Measurements from ENCODE around the gene PERM1. TPM values are rescaled to one million over a fixed set of nuclear protein-coding genes. Genes with fewer than 3 reads are reported as not detected.
A peak's percentile ranks its signal among the peaks of the same experiment; 100 is the strongest.

PERM1 gene
- total and polyA plus RNA-seq, 2 of the 8 experiments (the other 6 are each of a cell fraction or from before 2014, with no cell fraction given) = not detected

DNA sequence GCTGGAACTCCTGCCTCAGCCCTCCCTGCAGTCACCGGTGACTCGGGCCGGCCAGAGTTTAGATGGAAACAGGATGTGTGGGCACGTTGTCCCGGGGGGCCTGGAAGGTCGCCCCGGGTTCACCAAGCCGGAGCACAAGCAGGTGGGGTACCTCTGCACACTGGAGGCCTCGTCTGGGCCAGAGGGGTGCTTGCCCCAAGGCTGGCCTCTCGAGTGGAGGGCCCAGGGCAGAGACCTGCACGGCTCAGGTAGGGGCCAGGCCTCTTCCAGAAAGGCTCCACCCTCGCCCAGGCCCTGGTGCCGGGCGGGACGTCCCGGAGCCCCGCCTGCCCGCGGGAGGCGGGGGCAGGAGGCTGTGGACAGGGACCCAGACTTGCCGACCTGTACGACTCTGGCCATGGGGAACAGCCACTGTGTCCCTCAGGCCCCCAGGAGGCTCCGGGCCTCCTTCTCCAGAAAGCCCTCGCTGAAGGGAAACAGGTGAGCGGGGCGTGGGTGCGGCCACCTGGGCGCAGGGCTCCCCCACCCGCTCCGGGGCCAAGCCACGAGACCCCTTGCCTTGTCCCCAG lies 15.7 kb downstream of the PERM1 start, which contains the start of gene PLEKHN1:
PLEKHN1 (plus strand) TSS at position 348 of the 569 bp plus-strand sequence; CDS start at position 398, 50 bp downstream.
- Histone ChIP-seq H4K5ac (ENCODE audit: insufficient read length, low read depth, low read length) (no peak within 1 kb of the TSS), H3K27ac (ENCODE audit: low read depth, low read length) (no peak within 1 kb of the TSS), H4K20me1 (replicated peaks in 1 of 2; ENCODE audit: control insufficient read depth in 1 of 2, insufficient read depth in 2 of 2, low read length in 2 of 2) (peaks cover 0 to 36% of the 10 kb centered on the region in 2 experiments), H3K4me1 (replicated peaks in 1 of 4; ENCODE audit: control insufficient read depth in 3 of 4, insufficient read depth in 4 of 4, low read length in 3 of 4) (peaks cover 0 to 16% (median 9%) of the 10 kb centered on the region in 4 experiments; a peak in 5 of 7 replicates), H3K9me3 (ENCODE audit: insufficient read depth in 2 of 2, low read depth in 1 of 2, low read length in 1 of 2) (no peaks in the 10 kb centered on the region), H4K91ac (replicated peaks; ENCODE audit: insufficient read length, low read length) (peak within 1 kb of the TSS; percentile 93), H3K4ac (replicated peaks; ENCODE audit: insufficient read length, low read depth, low read length) (peak within 1 kb of the TSS; percentile 85), H3K14ac (ENCODE audit: insufficient read length) (no peak within 1 kb of the TSS), H2BK5ac (ENCODE audit: low read depth, low read length) (no peak within 1 kb of the TSS; the same call in 1 of the 2 replicates), H3K27me3 (replicated peaks in 1 of 4; ENCODE audit: control insufficient read depth in 3 of 4, extremely low read depth in 1 of 4, insufficient read depth in 3 of 4, low read length in 3 of 4) (peaks cover 11 to 66% (median 58%) of the 10 kb centered on the region in 4 experiments), H2AK5ac (ENCODE audit: low read depth, low read length) (no peak within 1 kb of the TSS), H3K79me1 (ENCODE audit: low read depth, low read length) (no peaks in the 10 kb centered on the region; the same call in 1 of the 2 replicates), H3K23me2 (ENCODE audit: low read depth, low read length) (peaks cover 13% of the 10 kb centered on the region; the same call in 1 of the 2 replicates), H3K4me3 (ENCODE audit: extremely low read depth in 1 of 4, insufficient read depth in 2 of 4, low read depth in 3 of 4, low read length in 4 of 4) (peak within 1 kb of the TSS; percentile 38 to 70 (median 48)), H3K36me3 (ENCODE audit: control insufficient read depth in 2 of 4, insufficient read depth in 4 of 4, low read length in 3 of 4) (peaks cover 0 to 19% (median 10%) of the 10 kb centered on the region in 4 experiments; a peak in 7 of 8 replicates), H3K4me2 (ENCODE audit: insufficient read depth in 1 of 2, low read depth in 2 of 2, low read length in 2 of 2) (peak within 1 kb of the TSS; percentile 83 to 99), H2BK120ac (replicated peaks; ENCODE audit: low read depth, low read length) (no peak within 1 kb of the TSS), H2BK20ac (ENCODE audit: low read length) (no peak within 1 kb of the TSS), H2BK12ac (ENCODE audit: low read depth, low read length) (0 out of 2 replicates have a peak within 1 kb of the TSS, but pooled peaks have one; percentile 84), H3K56ac (replicated peaks; ENCODE audit: insufficient read length, low read depth, low read length) (no peak within 1 kb of the TSS), H3K23ac (ENCODE audit: insufficient read length) (no peak within 1 kb of the TSS), H3K79me2 (ENCODE audit: control insufficient read depth in 1 of 2, insufficient read depth in 2 of 2, low read length in 2 of 2) (peaks cover 0 to 3% of the 10 kb centered on the region in 2 experiments; a peak in 1 of 4 replicates), H2BK15ac (ENCODE audit: low read length) (no peak within 1 kb of the TSS), H3K9ac (replicated peaks in 1 of 4; ENCODE audit: extremely low read depth in 1 of 4, low read depth in 3 of 4, low read length in 3 of 4) (peak within 1 kb of the TSS in 1 of 4 experiments; percentile 70; a peak in 3 of 7 replicates), H2AFZ (ENCODE audit: low read length) (no peak within 1 kb of the TSS; the same call in 1 of the 2 replicates), H3K18ac (ENCODE audit: extremely low read depth, low read length) (peak within 1 kb of the TSS; percentile 95), H4K8ac (ENCODE audit: extremely low read depth, insufficient read depth, low read length) (peak within 1 kb of the TSS; percentile 86)
- DNase-seq (ENCODE audit: low read depth in 1 of 2, low spot score in 2 of 2) (peak in 1 of 2 experiments; percentile 79), FAIRE-seq (no peak)
- CTCF ChIA-PET (ENCODE audit: partially characterized antibody) = interaction anchor here (0.5 to 1.1 kb wide), 5 partner anchors 14 to 275 kb away, joined by 3 to 6 read pairs (median 4); no protein-coding TSS in a partner anchor
- 21% methylated on average over 24 of the region's 31 CpGs; no CpG with 5 or more reads in 1 of the 2 experiments for WGBS, 2 experiments (ENCODE audit: extremely low coverage in 1 of 2, insufficient coverage in 1 of 2, insufficient read length in 1 of 2, insufficient replicate concordance in 2 of 2, low coverage in 1 of 2, low lambda C conversion rate in 2 of 2, missing lambda C conversion rate in 1 of 2)
- POLR2A ChIA-PET (ENCODE audit: partially characterized antibody) = interaction anchor here (0.7 to 2.2 kb wide), 7 partner anchors 10 to 98 kb away, joined by 3 to 11 read pairs (median 3); no protein-coding TSS in a partner anchor
- TF ChIP-seq CEBPB (IDR thresholded peaks at IDR 0.05; ENCODE audit: low read depth, low read length) (no peak), RBBP5 (IDR thresholded peaks at IDR 0.05; ENCODE audit: borderline replicate concordance, low read depth, low read length) (no peak), ZNF274 (IDR thresholded peaks at IDR 0.05; ENCODE audit: borderline replicate concordance, extremely low read depth, low read length) (no peak), POLR2AphosphoS5 (IDR thresholded peaks at IDR 0.05; ENCODE audit: low read depth, low read length) (no peak), SP4 (IDR thresholded peaks at IDR 0.05; ENCODE audit: low read length) (no peak), CREB1 (IDR thresholded peaks at IDR 0.05) (no peak), RXRA (IDR thresholded peaks at IDR 0.05; ENCODE audit: insufficient read depth, low read depth, low read length) (no peak), SUZ12 (IDR thresholded peaks at IDR 0.05; ENCODE audit: low read length) (no peak), PHF8 (conservative IDR thresholded peaks at IDR 0.05; ENCODE audit: low read depth, low read length) (no peak)
- TF ChIP-seq, protein P1, sequence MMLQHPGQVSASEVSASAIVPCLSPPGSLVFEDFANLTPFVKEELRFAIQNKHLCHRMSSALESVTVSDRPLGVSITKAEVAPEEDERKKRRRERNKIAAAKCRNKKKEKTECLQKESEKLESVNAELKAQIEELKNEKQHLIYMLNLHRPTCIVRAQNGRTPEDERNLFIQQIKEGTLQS (IDR thresholded peaks at IDR 0.05; ENCODE audit: insufficient read depth, low read depth, low read length) = no peak
- TF ChIP-seq, protein P2, sequence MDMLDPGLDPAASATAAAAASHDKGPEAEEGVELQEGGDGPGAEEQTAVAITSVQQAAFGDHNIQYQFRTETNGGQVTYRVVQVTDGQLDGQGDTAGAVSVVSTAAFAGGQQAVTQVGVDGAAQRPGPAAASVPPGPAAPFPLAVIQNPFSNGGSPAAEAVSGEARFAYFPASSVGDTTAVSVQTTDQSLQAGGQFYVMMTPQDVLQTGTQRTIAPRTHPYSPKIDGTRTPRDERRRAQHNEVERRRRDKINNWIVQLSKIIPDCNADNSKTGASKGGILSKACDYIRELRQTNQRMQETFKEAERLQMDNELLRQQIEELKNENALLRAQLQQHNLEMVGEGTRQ (IDR thresholded peaks at IDR 0.05; ENCODE audit: low read length) = no peak
